PFSK-1 (cell line): ENCODE results near the gene AURKA.

Experiments
- POLR2AphosphoS5 ChIP-seq: IDR thresholded peaks from 2 replicates; pipeline ENCODE4 v1.6.1; 2012; ENCODE audit warnings: low read depth, mild to moderate bottlenecking, control low read depth, low read length, moderate library complexity
- TAF1 ChIP-seq: IDR thresholded peaks from 2 replicates; pipeline ENCODE4 v1.6.1; 2012; ENCODE audit warnings: low read length, control low read depth, borderline replicate concordance; ENCODE audit not compliant: insufficient read depth
- TF ChIP-seq, protein P1 (sequence below), 2 experiments: IDR thresholded peaks; 2 replicates each; pipeline versions ENCODE4 v1.6.1 to v1.8.0; 2011 to 2012; ENCODE audit warnings: low read depth in 2 of 2, low read length in 2 of 2, control low read depth in 1 of 2, inconsistent platforms in 1 of 2, mild to moderate bottlenecking in 1 of 2, moderate library complexity in 1 of 2; ENCODE audit not compliant: insufficient read depth in 1 of 2

DNA sequence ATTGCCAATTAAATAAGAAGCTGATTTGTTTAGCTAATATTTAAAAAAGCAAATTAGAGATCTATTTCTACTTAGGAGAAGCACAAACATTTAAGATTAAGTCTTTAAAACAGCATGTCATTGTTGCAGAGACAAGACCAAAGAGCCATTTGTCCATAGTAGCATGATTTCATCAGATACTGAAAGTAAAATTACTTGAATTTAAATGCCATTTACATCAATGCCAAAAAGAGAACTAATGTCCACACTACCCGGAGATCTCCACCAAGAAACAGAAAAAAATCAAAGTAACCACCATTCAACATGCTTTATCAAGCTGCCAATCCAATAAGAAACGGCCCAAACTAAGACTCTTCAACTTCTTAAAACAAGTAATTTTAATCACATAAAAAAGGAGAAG, 15.7 kb downstream of the AURKA start:
- TF ChIP-seq TAF1: no peak
- no peak for TF ChIP-seq POLR2AphosphoS5
- TF ChIP-seq, protein P1, sequence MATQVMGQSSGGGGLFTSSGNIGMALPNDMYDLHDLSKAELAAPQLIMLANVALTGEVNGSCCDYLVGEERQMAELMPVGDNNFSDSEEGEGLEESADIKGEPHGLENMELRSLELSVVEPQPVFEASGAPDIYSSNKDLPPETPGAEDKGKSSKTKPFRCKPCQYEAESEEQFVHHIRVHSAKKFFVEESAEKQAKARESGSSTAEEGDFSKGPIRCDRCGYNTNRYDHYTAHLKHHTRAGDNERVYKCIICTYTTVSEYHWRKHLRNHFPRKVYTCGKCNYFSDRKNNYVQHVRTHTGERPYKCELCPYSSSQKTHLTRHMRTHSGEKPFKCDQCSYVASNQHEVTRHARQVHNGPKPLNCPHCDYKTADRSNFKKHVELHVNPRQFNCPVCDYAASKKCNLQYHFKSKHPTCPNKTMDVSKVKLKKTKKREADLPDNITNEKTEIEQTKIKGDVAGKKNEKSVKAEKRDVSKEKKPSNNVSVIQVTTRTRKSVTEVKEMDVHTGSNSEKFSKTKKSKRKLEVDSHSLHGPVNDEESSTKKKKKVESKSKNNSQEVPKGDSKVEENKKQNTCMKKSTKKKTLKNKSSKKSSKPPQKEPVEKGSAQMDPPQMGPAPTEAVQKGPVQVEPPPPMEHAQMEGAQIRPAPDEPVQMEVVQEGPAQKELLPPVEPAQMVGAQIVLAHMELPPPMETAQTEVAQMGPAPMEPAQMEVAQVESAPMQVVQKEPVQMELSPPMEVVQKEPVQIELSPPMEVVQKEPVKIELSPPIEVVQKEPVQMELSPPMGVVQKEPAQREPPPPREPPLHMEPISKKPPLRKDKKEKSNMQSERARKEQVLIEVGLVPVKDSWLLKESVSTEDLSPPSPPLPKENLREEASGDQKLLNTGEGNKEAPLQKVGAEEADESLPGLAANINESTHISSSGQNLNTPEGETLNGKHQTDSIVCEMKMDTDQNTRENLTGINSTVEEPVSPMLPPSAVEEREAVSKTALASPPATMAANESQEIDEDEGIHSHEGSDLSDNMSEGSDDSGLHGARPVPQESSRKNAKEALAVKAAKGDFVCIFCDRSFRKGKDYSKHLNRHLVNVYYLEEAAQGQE (IDR thresholded peaks at IDR 0.05; ENCODE audit: insufficient read depth in 1 of 2, low read depth in 2 of 2, low read length in 2 of 2): no peak
